PC-3 (cell line): Measurements from ENCODE around the gene FAM174B.

Experiments used
- CTCF ChIP-seq: fragments of 300-600 bp; sonication (generic); conservative IDR thresholded peaks from 2 replicates; pipeline ENCODE4 v1.5.1; 2017; ENCODE audit warnings: antibody characterized with exemption, low read depth, mild to moderate bottlenecking, low read length
- EZH2 ChIP-seq: fragments of 300-600 bp; sonication (generic); IDR thresholded peaks from one replicate; pipeline ENCODE4 v1.6.1; 2017; ENCODE audit warnings: antibody characterized with exemption, mild to moderate bottlenecking, low read length; ENCODE audit not compliant: unreplicated experiment

GRCh38 chr15:92617549-92618520 lies 37.7 kb downstream of the FAM174B start:
- no peak for TF ChIP-seq CTCF
- no peak for TF ChIP-seq EZH2
